ENCODE data around the gene SMPD3. TPM values are rescaled to one million over a fixed set of nuclear protein-coding genes. Genes with fewer than 3 reads are reported as not detected.

Gene SMPD3
- total and polyA plus RNA-seq, 3 donors from 2014 or later = 13.3 to 23.4 (median 20.6) TPM

- no peaks in the 10 kb centered on the region for H3K9me3 ChIP-seq
- peaks cover 25% of the 10 kb centered on the region for H3K4me1 ChIP-seq
- WGBS, 2 donors = 56 to 79% methylated on average over 9 to 17 of the region's 18 CpGs
- DNase-seq = no peak
- H3K27ac ChIP-seq = no peak overlapping the region
- H3K27me3 ChIP-seq = no peaks in the 10 kb centered on the region
- intact Hi-C loops (cut with DNase I; ENCODE audit: low total_unique reads) = loop anchor here (10.0 kb wide), 1 partner anchor 150 kb away; no protein-coding TSS in a partner anchor
- no peak overlapping the region for H3K4me3 ChIP-seq
- TF ChIP-seq, protein P1, sequence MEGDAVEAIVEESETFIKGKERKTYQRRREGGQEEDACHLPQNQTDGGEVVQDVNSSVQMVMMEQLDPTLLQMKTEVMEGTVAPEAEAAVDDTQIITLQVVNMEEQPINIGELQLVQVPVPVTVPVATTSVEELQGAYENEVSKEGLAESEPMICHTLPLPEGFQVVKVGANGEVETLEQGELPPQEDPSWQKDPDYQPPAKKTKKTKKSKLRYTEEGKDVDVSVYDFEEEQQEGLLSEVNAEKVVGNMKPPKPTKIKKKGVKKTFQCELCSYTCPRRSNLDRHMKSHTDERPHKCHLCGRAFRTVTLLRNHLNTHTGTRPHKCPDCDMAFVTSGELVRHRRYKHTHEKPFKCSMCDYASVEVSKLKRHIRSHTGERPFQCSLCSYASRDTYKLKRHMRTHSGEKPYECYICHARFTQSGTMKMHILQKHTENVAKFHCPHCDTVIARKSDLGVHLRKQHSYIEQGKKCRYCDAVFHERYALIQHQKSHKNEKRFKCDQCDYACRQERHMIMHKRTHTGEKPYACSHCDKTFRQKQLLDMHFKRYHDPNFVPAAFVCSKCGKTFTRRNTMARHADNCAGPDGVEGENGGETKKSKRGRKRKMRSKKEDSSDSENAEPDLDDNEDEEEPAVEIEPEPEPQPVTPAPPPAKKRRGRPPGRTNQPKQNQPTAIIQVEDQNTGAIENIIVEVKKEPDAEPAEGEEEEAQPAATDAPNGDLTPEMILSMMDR (IDR thresholded peaks at IDR 0.05) = no peak
- no peak for TF ChIP-seq POLR2A (IDR thresholded peaks at IDR 0.05)
- no peaks in the 10 kb centered on the region for H3K36me3 ChIP-seq (ENCODE audit: low read depth, missing control alignments)
Measured at GRCh38 chr16:68365167-68365817, 83.0 kb downstream of the SMPD3 start.

- no peak for TF ChIP-seq POLR2A (IDR thresholded peaks at IDR 0.05)
- TF ChIP-seq, protein P1 (IDR thresholded peaks at IDR 0.05) = peak in 1 of 3 experiments; percentile 17
- DNase-seq = no peak
- H3K27me3 ChIP-seq = no peaks in the 10 kb centered on the region
- 68 to 90% methylated on average over 2 to 14 of the region's 14 CpGs for whole genome bisulfite sequencing, 2 donors
- H3K36me3 ChIP-seq (ENCODE audit: low read depth, missing control alignments) = no peaks in the 10 kb centered on the region
- no peak overlapping the region for H3K27ac ChIP-seq
- H3K9me3 ChIP-seq = no peaks in the 10 kb centered on the region
- intact Hi-C loops (cut with DNase I; ENCODE audit: low total_unique reads) = loop anchor here (10.0 kb wide), 1 partner anchor 150 kb away; no protein-coding TSS in a partner anchor
- H3K4me3 ChIP-seq = no peak overlapping the region
- peaks cover 25% of the 10 kb centered on the region for H3K4me1 ChIP-seq
Measured at GRCh38 chr16:68364561-68364998, 83.7 kb downstream of the SMPD3 start.

DNA sequence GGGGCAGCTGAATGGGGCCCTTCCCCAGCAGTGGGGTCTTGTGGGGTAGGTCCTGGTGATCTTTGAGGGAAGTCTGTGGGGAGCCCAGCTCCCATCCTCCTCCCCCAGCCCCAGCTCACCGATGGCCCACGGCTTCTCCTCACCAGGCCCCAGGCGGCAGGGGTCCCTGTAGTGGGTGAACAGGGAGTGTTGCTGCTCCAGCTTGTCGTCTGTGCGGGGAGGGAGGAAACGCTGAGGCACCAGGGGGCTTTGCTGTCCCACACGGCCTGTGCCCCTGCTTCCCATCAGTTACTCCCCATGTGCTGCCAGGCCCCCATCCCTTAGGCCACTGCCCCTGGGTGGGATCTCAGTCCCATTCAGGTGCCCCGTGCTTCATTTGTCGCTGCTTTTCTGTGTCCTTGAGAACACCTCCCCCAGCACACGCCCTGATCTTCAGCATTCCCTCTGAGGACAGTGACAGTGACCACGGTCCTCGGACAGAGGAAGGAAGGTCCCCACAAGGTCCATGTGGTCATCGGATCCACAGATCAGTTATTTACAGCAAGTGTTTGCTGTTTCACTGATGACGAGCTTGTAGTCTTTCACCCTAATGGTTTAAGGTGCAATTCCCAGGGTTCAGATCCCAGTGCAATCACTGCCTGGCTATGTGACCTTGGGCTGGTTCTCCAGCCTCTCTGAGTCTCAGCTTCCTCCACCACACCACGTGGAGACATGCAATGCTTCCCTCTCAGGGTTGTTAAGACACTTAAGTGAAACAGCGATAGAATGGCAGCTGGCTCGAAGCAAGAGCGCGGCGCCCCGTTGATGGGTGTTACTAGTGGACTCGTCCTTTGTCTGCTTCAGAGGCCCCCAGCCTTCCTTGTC is 84.4 kb downstream of the SMPD3 start:
- 55 to 58% methylated on average over 13 to 22 of the region's 22 CpGs for WGBS, 2 donors
- no peaks in the 10 kb centered on the region for H3K36me3 ChIP-seq (ENCODE audit: low read depth, missing control alignments)
- no peaks in the 10 kb centered on the region for H3K27me3 ChIP-seq
- peaks cover 25% of the 10 kb centered on the region for H3K4me1 ChIP-seq
- no peak for TF ChIP-seq POLR2A (IDR thresholded peaks at IDR 0.05)
- TF ChIP-seq, protein P1 (IDR thresholded peaks at IDR 0.05) = no peak
- no peak overlapping the region for H3K27ac ChIP-seq
- no peak overlapping the region for H3K4me3 ChIP-seq
- no peaks in the 10 kb centered on the region for H3K9me3 ChIP-seq
- peak; percentile 33 for DNase-seq
- intact Hi-C loops (cut with DNase I; ENCODE audit: low total_unique reads) = loop anchor here (10.0 kb wide), 1 partner anchor 151 kb away; no protein-coding TSS in a partner anchor

GRCh38 chr16:68362947-68363657 is 85.2 kb downstream of the SMPD3 start:
- intact Hi-C loops (cut with DNase I; ENCODE audit: low total_unique reads) = loop anchor here (10.0 kb wide), 1 partner anchor 152 kb away; no protein-coding TSS in a partner anchor
- no peaks in the 10 kb centered on the region for H3K9me3 ChIP-seq
- H3K4me3 ChIP-seq = no peak overlapping the region
- H3K36me3 ChIP-seq (ENCODE audit: low read depth, missing control alignments) = no peaks in the 10 kb centered on the region
- no peak overlapping the region for H3K27ac ChIP-seq
- 50 to 76% methylated on average over 1 to 18 of the region's 18 CpGs for WGBS, 2 donors
- H3K4me1 ChIP-seq = peaks cover 25% of the 10 kb centered on the region
- H3K27me3 ChIP-seq = no peaks in the 10 kb centered on the region
- TF ChIP-seq, protein P1 (IDR thresholded peaks at IDR 0.05) = no peak
- no peak for TF ChIP-seq POLR2A (IDR thresholded peaks at IDR 0.05)
- DNase-seq = no peak
